Measurements from ENCODE around the gene KBTBD2. TPM values are rescaled to one million over a fixed set of nuclear protein-coding genes. Genes with fewer than 3 reads are reported as not detected.

Gene KBTBD2
- total and polyA plus RNA-seq, 2 donors (not counting 3 experiments of a cell fraction or from before 2014, with no cell fraction given) = 24.8 to 36.6 TPM

DNA sequence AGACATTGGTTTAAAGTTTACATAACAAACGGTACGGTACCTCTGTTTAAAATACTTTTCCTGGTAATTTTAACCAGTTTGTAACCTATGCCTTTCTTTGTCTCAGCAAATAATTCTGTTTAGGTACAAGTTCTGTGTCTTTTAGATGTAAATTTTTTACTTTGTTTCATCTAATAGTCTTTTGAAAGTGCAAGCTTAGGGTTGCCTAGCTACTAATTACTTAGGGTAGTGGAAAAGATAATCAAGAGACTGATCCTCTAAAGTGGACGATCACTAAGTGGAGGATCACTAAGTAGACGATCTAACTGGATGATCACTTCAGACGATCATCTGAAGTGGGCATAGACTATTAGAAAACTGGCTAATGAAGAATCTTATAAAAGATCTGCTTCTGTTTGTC is 49.6 kb upstream of the KBTBD2 start:
- H4K20me1 ChIP-seq (replicated peaks; ENCODE audit: control insufficient read depth, extremely low read depth, insufficient read depth, low read length) = no peaks in the 10 kb centered on the region
- peak overlapping the region; percentile 81 for H3K9ac ChIP-seq (replicated peaks; ENCODE audit: extremely low read depth, insufficient read depth, low read length)
- DNase-seq (ENCODE audit: low read depth, low spot score) = peak; percentile 31
- H3K4me1 ChIP-seq (ENCODE audit: control insufficient read depth, extremely low read depth, insufficient read depth, low read length) = peaks cover 18% of the 10 kb centered on the region
- no peaks in the 10 kb centered on the region for H3K9me1 ChIP-seq (replicated peaks; ENCODE audit: control insufficient read depth, extremely low read depth, insufficient read depth, low read length)
- POLR2A ChIA-PET = no interaction called here
- no peaks in the 10 kb centered on the region for H3K9me3 ChIP-seq (replicated peaks; ENCODE audit: control insufficient read depth, insufficient read depth, low read length)
- dilution Hi-C loops (cut with MboI; ENCODE audit: extremely low pct_ligation_motif_present, low sequenced_read_pairs) = no loop called here
- H3K79me2 ChIP-seq (ENCODE audit: control insufficient read depth, insufficient read depth, low read length) = peaks cover 48% of the 10 kb centered on the region
- no TSS peak for BruUV-seq (replicated peaks)
- FAIRE-seq = no peak
- TF ChIP-seq, protein P1, sequence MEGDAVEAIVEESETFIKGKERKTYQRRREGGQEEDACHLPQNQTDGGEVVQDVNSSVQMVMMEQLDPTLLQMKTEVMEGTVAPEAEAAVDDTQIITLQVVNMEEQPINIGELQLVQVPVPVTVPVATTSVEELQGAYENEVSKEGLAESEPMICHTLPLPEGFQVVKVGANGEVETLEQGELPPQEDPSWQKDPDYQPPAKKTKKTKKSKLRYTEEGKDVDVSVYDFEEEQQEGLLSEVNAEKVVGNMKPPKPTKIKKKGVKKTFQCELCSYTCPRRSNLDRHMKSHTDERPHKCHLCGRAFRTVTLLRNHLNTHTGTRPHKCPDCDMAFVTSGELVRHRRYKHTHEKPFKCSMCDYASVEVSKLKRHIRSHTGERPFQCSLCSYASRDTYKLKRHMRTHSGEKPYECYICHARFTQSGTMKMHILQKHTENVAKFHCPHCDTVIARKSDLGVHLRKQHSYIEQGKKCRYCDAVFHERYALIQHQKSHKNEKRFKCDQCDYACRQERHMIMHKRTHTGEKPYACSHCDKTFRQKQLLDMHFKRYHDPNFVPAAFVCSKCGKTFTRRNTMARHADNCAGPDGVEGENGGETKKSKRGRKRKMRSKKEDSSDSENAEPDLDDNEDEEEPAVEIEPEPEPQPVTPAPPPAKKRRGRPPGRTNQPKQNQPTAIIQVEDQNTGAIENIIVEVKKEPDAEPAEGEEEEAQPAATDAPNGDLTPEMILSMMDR (IDR thresholded peaks at IDR 0.05; ENCODE audit: extremely low read depth in 1 of 2, insufficient read depth in 1 of 2, low read depth in 1 of 2, low read length in 2 of 2) = no peak
- TF ChIP-seq POLR2A (IDR thresholded peaks at IDR 0.05; ENCODE audit: low read depth, low read length) = no peak
- TF ChIP-seq MYC (IDR thresholded peaks at IDR 0.05; ENCODE audit: low read depth, low read length) = no peak
- TF ChIP-seq, protein P2, sequence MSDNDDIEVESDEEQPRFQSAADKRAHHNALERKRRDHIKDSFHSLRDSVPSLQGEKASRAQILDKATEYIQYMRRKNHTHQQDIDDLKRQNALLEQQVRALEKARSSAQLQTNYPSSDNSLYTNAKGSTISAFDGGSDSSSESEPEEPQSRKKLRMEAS (IDR thresholded peaks at IDR 0.05; ENCODE audit: insufficient read depth, insufficient read length) = no peak
- TF ChIP-seq EZH2 (IDR thresholded peaks at IDR 0.05; ENCODE audit: borderline replicate concordance, low read depth, low read length, severe bottlenecking) = no peak
- no peak for TF ChIP-seq POLR2AphosphoS5 (IDR thresholded peaks at IDR 0.05; ENCODE audit: insufficient read depth, low read depth, low read length)
- TF ChIP-seq FOS (IDR thresholded peaks at IDR 0.05; ENCODE audit: borderline replicate concordance, insufficient read depth, low read length) = no peak
- TF ChIP-seq GATA2 (IDR thresholded peaks at IDR 0.05; ENCODE audit: insufficient read depth, insufficient read length, low read depth, low read length) = no peak
- no peak for TF ChIP-seq JUN (IDR thresholded peaks at IDR 0.05; ENCODE audit: borderline replicate concordance, insufficient read depth, insufficient read length, low read depth)
- H3K36me3 ChIP-seq (ENCODE audit: control insufficient read depth in 2 of 2, extremely low read depth in 1 of 2, insufficient read depth in 2 of 2, low read length in 2 of 2) = no peaks in the 10 kb centered on the region
- H3K27ac ChIP-seq (ENCODE audit: insufficient read depth, low read depth, low read length) = no peak overlapping the region
- peak overlapping the region; percentile 84 to 93 (median 92) for H3K4me3 ChIP-seq (replicated peaks in 1 of 3; ENCODE audit: insufficient read depth in 1 of 3, low read depth in 1 of 3, low read length in 3 of 3)
- CTCF ChIA-PET = interaction anchor here (0.9 to 1.5 kb wide), 10 partner anchors 9 to 167 kb away, joined by 3 to 7 read pairs (median 4); partner anchors contain the start of gene NT5C3A
- no peaks in the 10 kb centered on the region for H3K27me3 ChIP-seq (ENCODE audit: control insufficient read depth in 2 of 2, insufficient read depth in 2 of 2, low read length in 2 of 2)
- no peak overlapping the region for H2AFZ ChIP-seq (ENCODE audit: low read depth, low read length)
- intact Hi-C loops (cut with micrococcal nuclease) = loop anchor here (5.0 kb wide), 3 partner anchors 111 to 449 kb away; partner anchors contain the start of genes LSM5 and RP9
- peak overlapping the region; percentile 97 for H3K4me2 ChIP-seq (ENCODE audit: insufficient read depth, low read length)

Data from endothelial cell of umbilical vein (primary cell).